NCI-H526 (cell line): ENCODE results near the gene RRH.

Source experiments
- DNase-seq, 2 experiments: peaks; one replicate each; lab custom pipeline; 2025; lab: John Stamatoyannopoulos, UW

Gene RRH

GRCh38 chr4:109887071-109887470 is 59.3 kb downstream of the RRH start:
- DNase-seq = no peak

- DNase-seq = no peak
These were observed 62.3 kb downstream of the RRH start for GRCh38 chr4:109890076-109890475.
